SKM-1 treated with dmso at 0.1 percent for 144 hours (cell line): ENCODE measurements around the gene CASP3.
"Not testable (repeated sequence)": the region's sequence is repeated elsewhere in the genome, so short reads cannot be mapped to it uniquely, and the experiment has no call there.

Source experiments
- DNase-seq: peaks from one replicate; lab custom pipeline; 2025; ENCODE audit not compliant: unreplicated experiment; lab: John Stamatoyannopoulos, UW

The CASP3 gene

DNA sequence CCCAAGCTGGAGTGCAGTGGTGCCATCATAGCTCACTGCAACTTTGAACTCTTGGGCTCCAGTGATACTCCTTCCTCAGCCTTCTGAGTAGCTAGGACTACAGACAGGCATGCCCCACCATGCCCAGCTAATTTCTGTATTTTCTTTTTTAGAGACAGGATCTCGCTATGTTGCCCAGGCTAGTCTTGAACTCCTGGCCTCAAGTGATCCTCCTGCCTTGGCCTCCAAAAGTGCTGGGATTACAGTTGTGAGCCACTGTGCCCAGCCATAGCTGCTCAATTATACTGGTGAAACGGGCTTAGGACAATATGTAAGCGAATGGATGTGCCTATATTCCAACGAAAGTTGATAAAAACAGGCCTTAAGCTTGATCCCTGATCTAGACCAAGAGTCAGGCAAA lies 13.1 kb downstream of the CASP3 start:
- no peak for DNase-seq

GRCh38 chr4:184635381-184635780 lies 13.9 kb downstream of the CASP3 start:
- DNase-seq: no peak

DNA sequence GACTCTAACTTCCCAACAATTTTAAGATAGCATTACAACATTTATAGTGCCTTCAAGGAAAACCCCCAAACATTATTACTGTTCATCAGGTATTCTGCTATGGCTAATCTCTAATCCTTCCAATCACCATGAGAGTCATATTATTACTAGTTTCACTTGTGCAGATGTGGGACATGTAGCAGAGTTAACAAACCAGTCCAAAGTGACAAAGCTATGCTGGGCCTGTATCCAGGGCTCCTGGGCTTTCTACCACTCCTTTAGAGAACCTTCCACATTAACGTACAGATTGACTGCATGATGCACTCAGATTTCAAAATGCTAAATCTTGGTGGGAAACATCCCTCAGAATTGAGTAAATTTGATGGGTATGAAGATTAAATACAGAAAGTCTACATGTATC lies 16.4 kb downstream of the CASP3 start:
- DNase-seq: no peak

DNA sequence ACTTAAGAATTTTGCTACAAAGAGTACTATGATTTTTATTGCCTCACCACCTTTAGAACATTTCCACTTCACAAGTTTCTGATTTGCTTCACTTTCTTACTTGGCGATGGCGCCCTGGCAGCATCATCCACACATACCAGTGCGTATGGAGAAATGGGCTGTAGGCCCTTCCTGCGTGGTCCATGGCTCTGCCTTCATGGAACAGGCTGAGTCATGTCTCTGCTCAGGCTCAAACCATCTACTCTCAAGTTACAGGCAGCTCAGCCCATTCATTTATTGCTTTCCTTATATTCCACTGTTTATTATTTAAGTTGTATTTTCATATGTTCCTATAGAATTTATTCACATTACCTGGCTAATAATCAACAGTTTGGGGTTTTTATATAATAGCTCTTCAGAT lies 21.1 kb downstream of the CASP3 start:
- DNase-seq: no peak

- not testable (repeated sequence) for DNase-seq
Measured at GRCh38 chr4:184625783-184626596, 23.3 kb downstream of the CASP3 start.

GRCh38 chr4:184624972-184625554 lies 24.2 kb downstream of the CASP3 start:
- no peak for DNase-seq

GRCh38 chr4:184624504-184624903 lies 24.7 kb downstream of the CASP3 start:
- DNase-seq: not testable (repeated sequence)

GRCh38 chr4:184621518-184621917 lies 27.7 kb downstream of the CASP3 start:
- no peak for DNase-seq

DNA sequence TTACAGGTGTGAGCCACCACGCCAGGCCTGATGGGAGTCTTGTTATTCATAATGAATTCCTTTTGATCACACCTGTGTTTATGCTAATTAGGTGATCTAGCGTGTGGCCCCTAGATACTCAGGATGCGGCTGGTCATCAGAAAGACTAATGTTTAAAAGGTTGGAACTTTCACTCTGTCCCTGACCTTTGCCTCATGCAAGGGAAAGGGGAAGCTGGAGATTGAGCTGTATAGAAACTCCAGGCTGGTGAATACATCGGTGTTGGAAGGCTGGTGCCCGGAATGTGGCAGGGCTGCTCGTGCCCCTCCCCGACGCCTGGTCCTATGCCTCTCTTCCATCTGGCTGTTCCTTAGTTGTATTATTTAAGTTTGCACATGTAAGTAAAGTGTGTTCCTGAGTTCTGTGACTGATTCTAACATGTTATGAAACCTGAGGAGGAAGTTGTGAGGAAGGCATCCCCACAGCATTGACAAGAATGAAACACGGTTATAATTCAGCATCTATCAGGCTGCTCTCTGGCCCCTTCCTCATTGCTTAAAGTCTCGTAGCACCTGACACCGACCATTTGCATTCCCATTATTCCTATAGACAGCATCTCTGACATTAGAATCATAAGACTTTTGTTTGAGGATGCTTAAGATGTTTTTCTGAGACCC lies 28.9 kb downstream of the CASP3 start:
- DNase-seq: peak; percentile 15

GRCh38 chr4:184617600-184618196 lies 31.5 kb downstream of the CASP3 start:
- DNase-seq: no peak

DNA sequence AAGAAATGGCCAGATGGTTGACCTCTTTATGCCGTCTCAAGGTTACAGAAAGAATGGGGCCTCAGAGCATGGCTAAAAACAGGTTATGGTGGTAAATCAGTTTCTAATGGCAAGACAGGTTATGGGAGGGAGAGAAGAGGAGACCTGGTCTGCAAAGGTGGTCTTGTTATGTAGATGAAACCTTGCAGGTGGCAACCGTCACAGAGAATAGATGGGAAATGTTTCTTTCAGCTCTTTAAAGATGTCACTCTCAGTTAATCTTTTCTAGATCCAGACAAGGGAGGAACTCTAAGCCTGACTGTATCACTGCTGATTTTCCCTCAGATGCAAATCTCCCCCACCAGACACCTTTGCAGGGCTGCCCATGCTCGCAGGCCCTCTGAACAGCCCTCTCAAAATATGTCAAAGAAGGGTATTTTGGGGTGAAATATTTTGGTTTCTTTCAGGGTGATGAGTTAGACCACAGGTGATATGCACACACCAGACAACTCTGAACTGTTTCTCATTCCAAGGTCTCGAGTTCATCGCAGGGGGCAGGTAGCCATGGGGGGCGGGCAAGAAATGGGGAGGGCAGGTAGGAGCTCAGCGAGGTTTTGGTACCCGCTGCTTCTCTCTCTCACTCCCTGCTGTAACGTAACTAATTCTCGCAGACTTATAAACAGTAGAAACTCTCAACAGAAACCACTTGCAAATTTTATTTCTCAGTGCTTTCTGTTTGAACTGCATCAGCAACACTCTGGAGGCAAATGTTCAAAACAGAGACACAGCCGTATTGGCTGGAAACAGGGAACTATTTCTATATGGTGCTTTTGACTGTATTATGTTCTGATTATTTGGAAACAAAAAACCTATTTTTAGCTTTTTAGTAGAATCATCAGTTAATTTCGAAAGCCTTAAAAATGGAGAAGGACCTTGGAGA lies 32.4 kb downstream of the CASP3 start:
- DNase-seq: no peak

DNA sequence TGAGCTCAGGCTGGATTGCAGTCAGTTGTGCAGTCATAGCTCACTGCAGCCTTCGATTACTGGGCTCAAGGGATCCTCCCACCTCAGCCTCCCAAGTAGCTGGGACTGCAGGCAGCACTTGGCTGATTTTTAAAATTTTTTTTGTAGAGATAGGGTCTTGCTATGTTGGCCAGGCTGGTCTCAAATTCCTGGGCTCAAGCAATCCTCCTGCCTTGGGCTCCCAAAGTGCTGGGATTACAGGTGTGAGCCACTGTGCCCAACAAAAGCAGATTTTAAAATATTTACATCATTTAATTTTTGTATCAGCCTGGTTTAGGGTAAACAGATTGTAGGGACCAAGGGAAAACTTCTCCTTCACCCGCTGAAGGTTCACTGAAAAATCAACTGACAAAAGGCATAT lies 33.1 kb downstream of the CASP3 start:
- DNase-seq: not testable (repeated sequence)

DNA sequence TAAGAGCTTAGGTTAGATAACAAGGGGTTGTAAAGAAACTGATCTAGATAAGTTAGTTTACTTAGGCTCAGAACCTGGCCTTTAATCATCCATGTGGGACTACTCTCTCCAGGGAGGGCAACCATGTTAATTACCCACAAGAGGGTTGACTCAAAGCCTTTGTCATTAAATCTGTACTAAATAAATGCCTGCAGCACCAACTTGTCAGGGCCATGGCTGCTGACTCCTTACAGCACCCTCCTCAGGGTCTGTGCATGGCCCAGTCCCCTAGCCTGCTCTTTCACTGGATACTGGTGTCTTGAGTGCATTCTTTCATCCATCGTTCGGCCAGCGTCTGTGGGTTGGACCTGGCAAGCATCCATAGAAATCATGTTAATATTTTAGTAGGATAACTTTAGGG lies 34.7 kb downstream of the CASP3 start:
- no peak for DNase-seq

- DNase-seq: no peak
Measured at GRCh38 chr4:184613405-184613804, 35.8 kb downstream of the CASP3 start.

DNA sequence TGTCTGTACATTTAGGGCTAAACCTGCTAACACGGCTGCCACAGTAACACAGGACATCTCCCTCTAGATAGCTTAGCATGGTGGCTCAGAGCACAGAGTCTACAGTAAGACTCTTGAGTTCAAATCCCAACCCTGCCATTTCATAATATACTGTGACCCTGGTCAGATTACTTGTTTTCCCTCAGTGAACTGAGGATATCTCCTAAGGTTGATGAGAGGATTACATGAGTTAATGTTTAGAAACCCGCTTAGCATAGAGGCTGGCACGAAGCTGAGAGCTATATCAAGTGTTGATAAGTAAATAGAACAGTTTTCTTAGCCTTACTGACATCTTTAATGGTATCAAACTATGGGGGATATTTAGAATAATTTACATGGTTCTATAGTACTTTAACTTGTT lies 37.2 kb downstream of the CASP3 start:
- DNase-seq: no peak

DNA sequence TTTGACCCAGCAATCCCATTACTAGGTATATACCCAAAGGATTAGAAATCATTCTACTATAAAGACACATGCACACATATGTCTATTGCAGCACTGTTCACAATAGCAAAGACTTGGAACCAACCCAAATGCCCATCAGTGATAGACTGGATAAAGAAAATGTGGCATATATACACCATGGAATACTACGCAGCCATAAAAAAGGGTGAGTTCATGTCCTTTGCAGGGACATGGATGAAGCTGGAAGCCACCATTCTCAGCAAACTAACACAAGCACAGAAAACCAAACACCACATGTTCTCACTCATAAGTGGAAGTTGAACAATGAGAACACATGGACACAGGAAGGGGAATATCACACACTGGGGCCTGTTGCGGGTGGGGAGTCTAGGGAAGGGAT lies 41.8 kb downstream of the CASP3 start:
- not testable (repeated sequence) for DNase-seq

GRCh38 chr4:184602857-184603256 lies 46.4 kb downstream of the CASP3 start:
- not testable (repeated sequence) for DNase-seq

DNA sequence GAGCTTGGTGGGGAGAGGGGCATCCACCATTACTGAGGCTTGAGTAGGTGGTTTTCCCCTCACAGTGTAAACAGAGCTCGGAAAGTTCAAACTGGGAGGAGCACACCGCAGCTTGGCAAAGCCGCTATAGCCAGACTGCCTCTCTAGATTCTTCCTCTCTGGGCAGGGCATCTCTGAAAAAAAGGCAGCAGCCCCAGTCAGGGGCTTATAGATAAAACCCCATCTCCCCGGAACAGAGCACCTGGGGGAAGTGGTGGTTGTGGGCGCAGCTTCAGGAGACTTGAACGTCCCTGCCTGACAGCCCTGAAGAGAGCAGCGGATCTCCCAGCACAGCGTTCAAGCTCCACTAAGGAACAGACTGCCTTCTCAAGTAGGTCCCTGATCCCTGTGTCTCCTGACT lies 48.3 kb downstream of the CASP3 start:
- not testable (repeated sequence) for DNase-seq

DNA sequence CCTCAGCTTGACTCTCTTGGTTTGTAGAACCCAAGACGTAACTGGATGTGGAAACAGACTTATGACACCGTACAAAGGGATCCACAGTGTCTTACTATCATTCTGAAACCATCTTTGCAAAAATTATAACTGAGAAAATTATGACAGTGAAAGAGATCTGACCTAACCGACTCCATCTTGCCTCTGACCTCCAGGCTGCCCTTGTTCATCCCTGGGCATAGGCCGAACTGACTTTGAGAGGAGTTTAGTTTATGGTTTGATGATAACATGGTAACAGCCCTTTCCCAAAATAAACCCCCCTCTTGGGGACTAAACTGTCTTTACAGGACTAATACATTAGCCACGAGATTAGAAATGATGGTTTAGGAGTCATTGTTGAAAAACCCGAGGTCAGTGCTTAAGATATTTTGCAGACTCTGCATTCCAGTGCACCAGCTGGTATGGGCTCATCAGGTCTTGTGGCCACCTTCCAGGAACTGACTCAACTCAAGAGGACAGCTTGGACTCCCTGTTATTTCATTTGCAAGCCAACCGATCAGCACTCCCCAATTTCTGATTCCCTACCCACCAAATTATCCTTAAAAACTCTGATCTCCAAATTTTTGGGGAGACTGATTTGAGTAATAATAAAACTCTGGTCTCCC lies 49.6 kb downstream of the CASP3 start:
- DNase-seq: no peak

DNA sequence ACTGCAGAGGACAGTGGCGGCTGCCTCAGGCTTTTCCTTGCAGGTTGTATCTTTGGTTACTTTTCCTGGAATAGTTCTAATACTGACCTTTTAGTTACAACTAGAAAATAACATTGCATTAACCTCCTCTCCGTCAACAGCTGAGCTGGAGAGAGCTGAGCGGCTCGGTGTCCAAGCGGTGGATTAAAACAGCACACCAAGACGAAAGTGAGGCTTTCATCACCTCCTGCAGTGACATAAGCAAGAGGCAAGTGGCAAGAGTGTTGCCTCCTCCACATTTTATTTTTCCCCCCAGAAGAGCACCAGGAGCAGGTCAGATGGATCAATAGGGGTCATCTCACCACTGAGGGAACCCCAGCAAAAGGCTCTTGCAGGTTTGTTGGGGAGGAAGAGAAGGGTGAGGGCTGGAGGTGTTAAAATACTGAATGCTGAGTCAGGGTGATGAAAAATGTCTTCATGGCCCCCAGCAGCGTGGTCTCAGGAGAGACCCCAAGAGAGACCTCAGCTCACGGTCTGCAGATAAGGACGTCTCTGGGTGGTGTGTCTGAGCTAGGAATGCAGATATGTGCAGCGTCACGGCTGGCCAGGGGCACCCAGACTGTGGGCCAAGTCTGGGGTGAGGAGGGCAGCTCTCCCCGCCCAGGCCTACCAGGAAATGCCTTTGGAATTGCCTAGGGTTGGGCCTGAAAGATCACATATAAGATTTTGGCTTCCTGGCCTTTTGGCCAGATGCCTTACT lies 50.3 kb downstream of the CASP3 start:
- DNase-seq: no peak
